GM19468 (cell line): ENCODE data around the gene CR1.
A peak's percentile ranks its signal among the peaks of the same experiment; 100 is the strongest.
"Not testable (repeated sequence)": the region's sequence is repeated elsewhere in the genome, so short reads cannot be mapped to it uniquely, and the experiment has no call there.

ENCODE experiments used
- ATAC-seq: cut with Tn5 transposase; IDR thresholded peaks from one replicate; pipeline ENCODE4 v1.9.1; 2021; ENCODE audit warnings: mild to moderate bottlenecking, moderate library complexity, moderate number of reproducible peaks; ENCODE audit not compliant: unreplicated experiment; ENCODE audit errors: extremely low read depth

CR1 gene

DNA sequence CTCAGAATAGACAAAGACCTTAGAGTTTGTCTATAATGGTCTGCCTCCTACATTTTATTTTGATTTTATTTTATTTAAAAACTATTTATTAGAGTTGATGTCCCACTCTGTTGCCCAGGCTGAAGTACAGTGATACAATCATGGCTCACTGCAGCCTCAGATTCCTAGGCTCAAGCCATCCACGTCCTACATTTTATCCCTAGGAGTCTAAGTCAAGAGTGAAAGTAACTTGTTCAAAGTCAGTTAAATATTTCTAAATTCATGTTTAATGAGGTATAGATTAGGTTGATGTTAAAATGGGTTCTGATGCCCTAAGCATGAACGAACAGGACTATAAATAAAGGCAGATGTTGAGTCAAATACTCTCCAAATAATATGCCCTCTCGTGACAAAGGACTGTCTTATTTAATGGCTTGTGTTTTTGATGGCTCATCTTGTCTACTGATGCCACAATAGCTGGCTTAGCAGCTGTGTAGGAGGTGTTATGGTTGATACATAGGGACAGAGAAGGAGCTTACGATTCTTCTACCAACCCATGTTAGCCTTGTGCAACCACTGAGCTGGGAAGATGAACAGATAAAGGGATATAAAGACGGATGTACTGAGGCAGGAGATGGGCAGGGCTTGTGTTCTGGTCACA, 83.0 kb downstream of the CR1 start:
- ATAC-seq = no peak

DNA sequence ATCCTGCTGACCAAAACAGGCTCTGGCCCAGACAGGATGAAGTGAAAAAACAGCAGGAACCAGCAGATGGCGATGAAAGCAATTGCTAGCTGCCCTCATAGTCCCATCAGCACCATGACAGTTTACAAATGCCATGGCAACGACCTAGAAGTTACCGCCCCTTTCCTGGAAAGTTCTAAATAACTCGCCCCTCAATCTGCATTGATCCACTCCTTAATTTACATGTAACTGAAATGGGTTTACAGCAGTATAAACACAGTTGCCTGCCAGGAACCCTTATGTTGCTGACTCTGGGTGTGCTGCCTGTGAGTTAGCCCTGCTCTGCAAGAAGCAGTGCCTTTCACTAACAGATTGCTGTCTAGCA, 83.5 kb downstream of the CR1 start:
- ATAC-seq = peak; percentile 74

DNA sequence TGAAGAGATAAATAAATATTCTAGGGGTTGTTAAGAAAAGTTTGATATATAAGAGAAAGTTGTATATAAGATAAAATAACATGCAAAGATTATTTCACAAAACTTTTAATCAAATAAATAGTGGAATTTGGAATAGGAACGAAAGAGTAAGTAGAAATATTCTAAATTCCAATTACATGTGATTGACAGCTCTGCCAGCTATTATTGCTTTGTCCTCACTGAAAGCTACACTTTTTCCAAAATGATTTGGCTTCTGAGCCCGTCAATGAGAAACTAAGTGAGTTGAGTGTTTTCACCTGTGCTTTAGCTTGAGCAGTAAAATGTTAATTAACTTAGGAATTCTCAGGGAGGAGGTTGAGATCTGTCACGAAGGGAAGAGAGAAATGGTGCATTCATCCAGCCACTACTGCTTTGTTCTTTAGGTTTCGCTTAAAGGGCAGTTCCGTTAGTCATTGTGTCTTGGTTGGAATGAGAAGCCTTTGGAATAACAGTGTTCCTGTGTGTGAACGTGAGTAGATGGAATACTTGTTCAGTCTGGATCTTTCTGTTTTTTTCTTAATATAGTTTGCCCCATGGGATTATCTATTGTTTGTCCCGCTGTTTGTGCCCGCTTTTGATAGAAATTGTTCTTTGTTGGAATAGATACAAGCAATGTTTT, 85.7 kb downstream of the CR1 start:
- no peak for ATAC-seq

DNA sequence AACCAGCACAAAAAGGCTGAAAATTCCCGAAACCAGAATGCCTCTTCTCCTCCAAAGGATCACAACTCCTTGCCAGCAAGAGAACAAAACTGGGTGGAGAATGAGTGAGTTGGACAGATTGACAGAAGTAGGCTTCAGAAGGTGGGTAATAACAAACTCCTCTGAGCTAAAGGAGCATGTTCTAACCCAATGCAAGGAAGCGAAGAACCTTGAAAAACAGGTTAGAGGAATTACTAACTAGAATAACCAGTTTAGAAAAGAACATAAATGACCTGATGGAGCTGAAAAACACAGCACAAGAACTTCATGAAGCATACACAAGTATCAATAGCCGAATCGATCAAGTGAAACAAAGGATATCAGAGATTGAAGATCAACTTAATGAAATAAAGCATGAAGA, 93.5 kb downstream of the CR1 start:
- ATAC-seq = not testable (repeated sequence)

DNA sequence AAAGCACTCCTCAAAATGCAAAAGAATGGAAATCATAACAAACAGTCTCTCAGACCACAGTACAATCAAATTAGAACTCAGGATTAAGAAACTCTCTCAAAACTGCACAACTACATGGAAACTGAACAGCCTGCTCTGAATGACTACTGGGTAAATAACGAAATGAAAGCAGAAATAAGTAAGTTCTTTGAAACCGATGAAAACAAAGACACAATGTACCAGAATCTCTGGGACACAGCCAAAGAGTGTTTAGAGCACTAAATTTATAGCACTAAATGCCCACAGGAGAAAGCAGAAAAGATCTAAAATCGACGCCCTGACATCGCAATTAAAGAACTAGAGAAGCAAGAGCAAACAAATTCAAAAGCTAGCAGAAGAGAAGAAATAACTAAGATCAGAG, 95.2 kb downstream of the CR1 start:
- not testable (repeated sequence) for ATAC-seq

DNA sequence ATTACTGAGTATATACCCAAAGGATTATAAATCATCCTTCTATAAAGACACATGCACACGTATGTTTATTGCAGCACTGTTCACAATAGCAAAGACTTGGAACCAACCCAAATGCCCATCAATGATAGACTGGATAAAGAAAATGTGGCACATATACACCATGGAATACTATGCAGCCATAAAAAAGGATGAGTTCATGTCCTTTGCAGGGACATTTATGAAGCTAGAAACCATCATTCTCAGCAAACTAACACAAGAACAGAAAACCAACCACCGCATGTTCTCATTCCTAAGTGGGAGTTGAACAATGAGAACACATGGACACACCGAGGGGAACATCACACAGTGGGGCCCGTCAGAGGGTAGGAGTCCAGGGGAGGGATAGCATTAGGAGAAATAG, 98.1 kb downstream of the CR1 start:
- not testable (repeated sequence) for ATAC-seq

DNA sequence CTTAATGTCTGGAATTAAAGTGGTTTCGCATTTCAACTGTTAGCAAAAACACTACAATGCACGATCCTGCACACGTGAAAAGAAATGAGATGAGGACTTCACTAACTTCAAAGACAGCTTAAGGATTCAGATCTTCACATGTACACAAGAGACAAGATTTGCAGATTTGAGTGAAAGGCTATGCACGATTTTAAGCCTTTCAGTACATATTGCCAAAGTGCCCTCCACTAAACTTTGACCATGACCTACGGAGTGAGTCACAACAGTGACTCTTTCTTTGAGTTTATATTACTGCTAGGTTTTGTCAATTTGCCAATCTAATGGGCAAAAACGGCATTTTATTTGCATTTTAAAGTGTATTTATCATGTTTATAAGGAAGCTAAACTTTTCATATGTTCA, 107.8 kb downstream of the CR1 start:
- no peak for ATAC-seq

DNA sequence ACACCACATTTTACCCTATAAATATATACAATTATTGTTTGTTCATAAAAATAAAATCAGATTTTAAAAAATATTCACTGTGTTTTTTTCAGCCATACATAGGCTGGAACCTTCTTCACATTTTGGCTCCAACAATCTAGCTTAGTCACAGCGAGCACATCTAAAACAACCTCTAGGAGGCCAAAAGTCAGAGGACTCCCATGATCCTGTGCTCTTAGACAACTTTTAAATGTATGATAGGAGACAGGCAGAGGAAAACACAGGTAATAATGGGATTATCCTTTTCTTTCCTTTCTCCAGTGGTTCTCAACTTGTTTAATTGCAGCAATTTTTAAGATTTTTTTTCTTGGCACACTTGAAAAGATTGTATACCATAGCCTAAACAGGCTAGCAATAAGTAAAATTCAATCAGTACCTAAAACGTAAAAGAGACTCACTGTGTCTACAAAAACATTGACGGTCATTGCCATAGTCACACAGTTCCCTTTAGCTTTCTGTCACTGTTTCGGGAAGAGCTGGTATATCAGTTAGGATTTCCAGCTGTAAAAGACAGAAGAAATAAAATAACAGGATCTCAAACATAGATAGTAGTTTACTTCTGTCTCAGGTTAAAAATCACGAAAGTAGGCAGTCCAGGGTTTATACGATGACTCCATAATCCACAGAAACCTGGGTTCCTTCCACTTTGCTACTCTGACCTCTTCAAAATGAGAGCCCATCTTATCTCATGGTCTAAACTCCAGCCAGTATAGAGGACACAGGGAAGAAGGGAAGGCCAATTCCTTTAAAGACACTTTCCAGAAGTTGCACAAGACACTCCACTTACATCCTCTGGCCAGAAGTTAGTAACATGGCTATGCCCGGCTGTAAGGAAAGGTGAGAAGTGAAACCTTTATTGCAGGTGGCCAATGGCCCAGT, 109.7 kb downstream of the CR1 start:
- no peak for ATAC-seq

DNA sequence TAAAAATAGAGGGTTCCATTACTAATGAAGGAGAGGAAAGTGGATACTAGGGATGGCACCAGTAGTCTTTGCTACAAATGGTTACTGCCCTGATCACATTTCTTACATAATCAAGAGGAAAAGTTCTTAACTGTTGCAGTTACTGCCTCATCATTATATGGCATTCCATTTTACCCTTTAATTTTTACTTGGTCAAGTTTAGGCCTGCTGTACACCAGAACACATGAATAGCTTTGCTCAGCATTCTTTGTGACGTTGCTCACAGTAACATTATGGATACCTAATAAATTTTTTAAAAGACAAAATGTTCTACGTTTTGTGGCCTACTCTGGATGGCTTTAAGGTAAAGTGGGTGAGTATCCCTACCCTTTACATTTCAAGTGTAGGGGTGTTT, 110.4 kb downstream of the CR1 start:
- ATAC-seq = no peak

DNA sequence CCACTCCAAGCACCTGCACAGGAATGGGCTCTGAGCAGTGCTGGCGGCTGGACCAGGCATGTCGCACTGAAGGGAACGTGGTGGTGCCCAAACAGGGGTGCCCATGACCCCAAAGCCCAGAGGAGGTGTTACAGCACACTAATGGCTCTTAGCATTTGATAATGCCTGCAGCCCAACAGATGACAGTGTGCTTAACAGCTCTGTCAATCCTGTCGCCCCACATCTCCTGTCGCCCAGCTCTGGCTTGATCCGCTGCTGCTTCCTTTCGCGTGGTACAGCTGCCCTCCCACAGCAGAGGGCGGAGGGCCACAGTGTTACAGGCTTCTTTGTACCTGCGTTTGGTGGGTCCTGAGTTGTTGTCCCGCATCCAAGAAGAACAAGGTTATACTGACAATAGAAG, 116.8 kb downstream of the CR1 start:
- ATAC-seq = no peak

DNA sequence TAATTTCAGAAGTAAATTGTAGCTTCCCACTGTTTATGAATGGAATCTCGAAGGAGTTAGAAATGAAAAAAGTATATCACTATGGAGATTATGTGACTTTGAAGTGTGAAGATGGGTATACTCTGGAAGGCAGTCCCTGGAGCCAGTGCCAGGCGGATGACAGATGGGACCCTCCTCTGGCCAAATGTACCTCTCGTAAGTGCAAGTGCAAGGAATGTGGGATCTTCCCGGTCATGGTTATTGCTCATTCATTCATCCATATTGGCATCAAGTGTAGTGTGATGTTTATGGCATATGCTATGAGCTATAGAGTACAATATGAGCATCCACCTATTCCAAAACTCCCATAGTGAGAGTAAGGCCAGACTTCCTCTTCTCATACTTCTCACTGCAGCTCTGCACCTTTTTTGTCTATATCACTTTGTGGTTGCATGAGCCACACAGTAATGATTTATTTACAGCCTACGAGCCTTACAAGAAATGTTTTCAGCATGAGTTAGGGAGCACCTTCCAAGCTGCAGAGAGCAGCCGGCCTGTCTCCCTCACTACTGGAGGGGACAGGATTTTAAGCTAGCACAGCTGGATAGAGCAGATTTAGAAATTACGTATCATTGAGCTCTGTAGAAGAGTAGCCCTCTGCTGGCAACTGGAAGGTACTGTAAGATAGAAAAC, 124.0 kb downstream of the CR1 start:
- no peak for ATAC-seq

DNA sequence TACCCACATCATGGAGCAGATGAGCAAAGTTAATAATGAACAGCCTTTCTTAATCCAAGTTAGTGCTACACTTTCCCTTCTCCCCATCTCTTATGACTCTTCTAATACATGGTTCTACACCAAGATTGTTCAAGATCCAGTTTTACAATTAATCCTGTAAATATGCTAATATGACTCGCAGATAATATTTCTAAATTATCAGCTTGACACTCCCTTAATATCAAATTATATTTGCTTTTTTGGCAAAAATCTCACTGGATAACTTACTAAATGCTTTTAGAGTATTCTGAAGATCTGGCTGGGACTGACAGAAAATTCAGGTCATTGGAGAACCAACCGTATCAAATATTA, 124.6 kb downstream of the CR1 start:
- no peak for ATAC-seq

DNA sequence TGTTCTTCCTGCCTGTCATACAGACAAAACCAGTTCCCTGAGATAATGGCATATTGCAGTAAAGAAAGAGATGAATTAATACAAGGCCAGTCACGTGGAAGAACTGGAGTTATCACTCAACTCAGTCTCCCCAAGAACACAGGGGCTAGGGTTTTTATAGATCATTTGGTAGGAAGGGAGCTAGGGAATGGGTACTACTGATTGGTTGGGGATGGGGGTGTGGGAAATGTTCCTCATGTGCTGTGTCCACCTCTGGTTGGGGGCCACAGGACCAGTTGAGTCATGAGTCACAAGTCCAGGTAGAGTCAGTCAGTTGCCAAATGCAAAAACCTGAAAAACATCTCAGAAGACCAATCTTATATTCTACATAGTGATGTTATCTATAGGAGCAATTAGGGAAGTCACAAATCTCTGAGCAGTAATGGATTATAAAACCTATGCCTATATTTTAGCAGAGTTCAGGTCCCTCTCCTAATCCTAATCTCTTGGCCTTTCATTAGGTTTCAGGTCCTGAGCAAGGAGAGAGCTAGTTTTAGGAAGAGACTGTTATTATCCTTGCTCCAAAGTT, 129.6 kb downstream of the CR1 start:
- ATAC-seq = not testable (repeated sequence)

DNA sequence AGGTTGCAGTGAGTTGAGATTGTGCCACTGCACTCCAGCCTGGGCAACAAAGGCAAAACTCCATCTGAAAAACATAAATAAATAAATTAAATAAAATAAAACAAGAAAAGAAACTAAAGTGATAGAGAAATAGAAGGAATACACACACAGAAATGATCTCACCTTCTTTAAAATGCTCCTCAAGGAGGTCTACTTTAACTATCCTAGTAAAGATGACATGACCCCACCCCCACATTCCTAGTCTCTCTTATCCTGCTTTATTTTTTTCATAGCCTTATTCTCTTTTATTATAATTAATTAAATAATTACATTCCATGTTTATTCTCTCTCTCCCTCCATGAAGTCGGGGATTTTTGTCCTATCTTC, 131.0 kb downstream of the CR1 start:
- no peak for ATAC-seq

DNA sequence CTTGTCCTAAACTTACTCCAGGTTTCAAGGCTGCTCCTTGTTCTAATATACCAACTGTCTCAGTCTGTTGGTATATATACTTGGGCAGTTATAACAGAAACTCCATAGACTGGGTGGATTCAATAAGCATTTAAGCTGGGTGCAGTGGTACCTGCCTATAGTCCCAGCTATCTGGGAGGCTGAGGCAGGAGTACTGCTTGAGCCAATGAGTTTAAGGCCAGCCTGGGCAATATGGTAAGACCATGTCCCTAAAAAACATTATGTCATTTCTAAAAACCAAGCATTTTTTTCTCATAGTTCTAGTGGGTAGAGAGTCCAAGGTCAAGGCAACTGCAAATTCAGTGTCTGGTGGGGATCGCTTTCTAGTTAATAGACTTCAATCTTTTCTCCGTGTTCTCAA, 131.5 kb downstream of the CR1 start:
- ATAC-seq = no peak

DNA sequence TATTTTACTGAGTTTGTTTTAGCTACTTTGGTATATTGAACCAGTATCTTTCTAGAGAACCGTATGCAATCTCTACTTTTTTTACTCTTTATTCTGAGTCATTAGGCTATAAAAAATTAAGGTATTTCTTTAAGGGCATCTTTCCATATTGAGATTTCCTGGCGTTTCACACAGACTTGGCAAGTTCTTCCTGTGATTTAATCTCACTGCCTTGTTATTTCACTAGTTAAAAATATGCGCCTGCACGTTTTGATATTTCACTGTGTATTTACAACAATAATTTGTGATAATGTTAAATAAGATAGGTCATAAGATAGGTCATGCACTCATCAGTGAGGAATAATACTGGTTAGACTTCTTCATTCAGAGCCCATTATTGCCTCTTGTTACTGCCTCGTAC, 132.8 kb downstream of the CR1 start:
- no peak for ATAC-seq

DNA sequence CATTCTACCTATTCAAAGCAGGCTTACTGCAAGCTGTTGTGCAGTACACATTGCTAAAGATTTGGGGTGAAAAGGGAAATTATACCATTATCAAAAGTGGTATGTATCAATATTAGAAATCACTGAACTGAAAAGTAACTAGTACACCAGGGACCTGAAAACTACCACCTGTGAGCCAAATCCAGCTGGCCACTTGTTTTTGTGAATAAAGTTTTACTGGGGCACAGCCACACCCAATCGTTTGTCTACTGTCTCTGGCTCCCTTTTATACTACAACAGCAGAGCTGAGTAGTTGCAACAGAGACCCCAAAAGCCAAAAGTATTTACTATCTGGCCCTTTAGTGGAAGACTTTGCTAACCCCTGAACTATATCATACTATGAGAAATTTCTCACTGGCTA, 135.2 kb downstream of the CR1 start:
- no peak for ATAC-seq

DNA sequence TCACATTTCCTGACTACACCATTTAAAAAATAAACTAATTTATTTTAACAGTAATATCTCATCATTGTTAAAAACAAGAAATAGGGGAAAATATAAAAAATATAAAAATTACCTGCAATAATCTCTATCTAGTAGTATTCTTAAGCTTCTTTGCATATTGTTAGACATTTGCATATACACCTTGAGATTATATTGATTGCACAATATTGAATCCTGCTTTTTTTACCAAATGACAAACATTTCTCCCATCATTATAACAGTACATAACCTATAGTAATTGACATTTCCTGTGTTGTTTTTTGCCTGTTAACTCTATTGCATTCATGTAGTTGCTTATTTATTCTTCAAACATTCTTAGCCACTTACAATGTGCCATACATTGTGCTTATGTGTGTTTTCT, 137.3 kb downstream of the CR1 start:
- ATAC-seq = no peak

DNA sequence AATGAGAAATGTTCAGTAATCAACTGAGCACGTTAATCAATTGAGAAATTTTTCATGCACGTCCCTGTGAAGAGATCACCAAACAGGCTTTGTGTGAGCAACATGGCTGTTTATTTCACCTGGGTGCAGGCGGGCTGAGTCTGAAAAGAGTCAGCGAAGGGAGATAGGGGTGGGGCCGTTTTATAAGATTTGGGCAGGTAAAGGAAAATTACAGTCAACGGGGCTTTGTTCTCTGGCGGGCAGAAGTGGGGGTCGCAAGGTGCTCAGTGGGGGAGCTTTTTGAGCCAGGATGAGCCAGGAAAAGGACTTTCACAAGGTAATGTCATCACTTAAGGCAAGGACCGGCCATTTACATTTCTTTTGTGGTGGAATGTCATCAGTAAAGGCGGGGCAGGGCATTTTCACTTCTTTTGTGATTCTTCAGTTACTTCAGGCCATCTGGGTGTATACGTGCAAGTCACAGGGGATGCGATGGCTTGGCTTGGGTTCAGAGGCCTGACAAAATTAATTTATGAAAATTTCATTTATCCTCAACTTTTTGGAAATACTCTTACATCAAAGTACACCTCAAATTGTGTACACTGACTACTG, 137.8 kb downstream of the CR1 start:
- ATAC-seq = not testable (repeated sequence)

DNA sequence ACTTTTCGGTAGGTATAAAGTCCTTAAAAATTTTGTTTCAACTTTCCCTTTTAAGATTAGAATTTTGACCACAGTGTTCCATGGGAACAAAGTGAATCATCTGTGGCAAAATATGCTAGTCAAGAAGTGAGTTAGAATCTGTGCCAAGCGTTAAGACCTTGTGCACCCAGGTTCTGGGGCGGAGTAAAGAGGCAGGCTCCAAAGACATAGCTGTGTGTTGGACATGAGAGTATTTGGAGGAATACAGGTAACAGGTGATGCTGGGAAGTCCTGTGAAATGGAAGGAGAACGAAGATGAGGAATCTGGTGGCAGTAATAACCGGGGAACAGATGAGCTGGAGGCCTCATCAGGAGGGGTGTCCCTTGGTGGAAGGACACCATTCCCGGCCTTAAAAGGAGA, 138.3 kb downstream of the CR1 start:
- not testable (repeated sequence) for ATAC-seq
